PC-3 (cell line): ENCODE measurements around the gene RHEBL1.

Source experiments
- EZH2 ChIP-seq: fragments of 300-600 bp; sonication (generic); IDR thresholded peaks from one replicate; pipeline ENCODE4 v1.6.1; 2017; ENCODE audit warnings: antibody characterized with exemption, mild to moderate bottlenecking, low read length; ENCODE audit not compliant: unreplicated experiment
- TF ChIP-seq, protein P1 (sequence below): fragments of 300-600 bp; sonication (generic); conservative IDR thresholded peaks from 2 replicates; pipeline ENCODE4 v1.5.1; 2017; ENCODE audit warnings: antibody characterized with exemption, low read depth, mild to moderate bottlenecking, low read length

DNA sequence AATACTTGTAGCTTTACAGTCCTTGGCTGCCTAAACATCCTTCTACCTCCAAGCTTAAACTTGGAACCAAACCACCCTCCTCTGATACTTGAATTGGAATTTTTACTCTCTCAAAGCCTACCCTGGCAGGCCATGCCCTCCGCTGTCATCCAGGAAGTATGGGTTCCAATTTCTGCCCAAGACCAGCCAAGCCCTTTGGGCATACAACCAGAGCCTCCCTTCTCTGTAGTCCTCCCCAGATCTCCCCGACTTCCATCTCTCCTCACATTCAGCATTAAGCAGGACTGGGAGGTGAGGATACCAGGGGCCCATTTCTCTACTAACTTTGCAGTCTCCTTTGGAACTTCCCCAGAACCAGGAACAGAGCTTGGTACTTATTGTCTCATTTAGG lies 25.2 kb upstream of the RHEBL1 start:
- TF ChIP-seq, protein P1, sequence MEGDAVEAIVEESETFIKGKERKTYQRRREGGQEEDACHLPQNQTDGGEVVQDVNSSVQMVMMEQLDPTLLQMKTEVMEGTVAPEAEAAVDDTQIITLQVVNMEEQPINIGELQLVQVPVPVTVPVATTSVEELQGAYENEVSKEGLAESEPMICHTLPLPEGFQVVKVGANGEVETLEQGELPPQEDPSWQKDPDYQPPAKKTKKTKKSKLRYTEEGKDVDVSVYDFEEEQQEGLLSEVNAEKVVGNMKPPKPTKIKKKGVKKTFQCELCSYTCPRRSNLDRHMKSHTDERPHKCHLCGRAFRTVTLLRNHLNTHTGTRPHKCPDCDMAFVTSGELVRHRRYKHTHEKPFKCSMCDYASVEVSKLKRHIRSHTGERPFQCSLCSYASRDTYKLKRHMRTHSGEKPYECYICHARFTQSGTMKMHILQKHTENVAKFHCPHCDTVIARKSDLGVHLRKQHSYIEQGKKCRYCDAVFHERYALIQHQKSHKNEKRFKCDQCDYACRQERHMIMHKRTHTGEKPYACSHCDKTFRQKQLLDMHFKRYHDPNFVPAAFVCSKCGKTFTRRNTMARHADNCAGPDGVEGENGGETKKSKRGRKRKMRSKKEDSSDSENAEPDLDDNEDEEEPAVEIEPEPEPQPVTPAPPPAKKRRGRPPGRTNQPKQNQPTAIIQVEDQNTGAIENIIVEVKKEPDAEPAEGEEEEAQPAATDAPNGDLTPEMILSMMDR: no peak
- TF ChIP-seq EZH2: no peak
